Ramos (cell line): ENCODE measurements around the gene MTX1.
"Not testable (repeated sequence)": the region's sequence is repeated elsewhere in the genome, so short reads cannot be mapped to it uniquely, and the experiment has no call there.

ENCODE experiments used
- in situ Hi-C: fragments of 300-500 bp; cut with MboI; formaldehyde crosslinking; loops from one replicate; pipeline ENCODE4 v1.14.3; 2022; ENCODE audit warnings: low sequenced_read_pairs; ENCODE audit not compliant: unreplicated experiment

Gene MTX1

GRCh38 chr1:155205035-155205434, 3.5 kb upstream of the MTX1 start:
- in situ Hi-C loops, result loop anchor here (10.0 kb wide), 1 partner anchor 390 kb away; no protein-coding TSS in a partner anchor

- in situ Hi-C loops, result loop anchor here (10.0 kb wide), 1 partner anchor 389 kb away; no protein-coding TSS in a partner anchor
Observed at GRCh38 chr1:155205969-155206593, 2.4 kb upstream of the MTX1 start.

GRCh38 chr1:155206891-155207805, 1.3 kb upstream of the MTX1 start:
- in situ Hi-C loops, result loop anchor here (10.0 kb wide), 1 partner anchor 388 kb away; no protein-coding TSS in a partner anchor

GRCh38 chr1:155207806-155208540, 522 bp upstream of the MTX1 start, which contains the start of gene THBS3:
TSS of gene THBS3 (minus strand) at chr1:155207897. CDS start at chr1:155207876, 21 bp downstream.
- in situ Hi-C loops, result loop anchor here (10.0 kb wide), 1 partner anchor 387 kb away; no protein-coding TSS in a partner anchor

GRCh38 chr1:155209312-155209721, 822 bp downstream of the MTX1 start:
- in situ Hi-C loops, result loop anchor here (10.0 kb wide), 1 partner anchor 385 kb away; no protein-coding TSS in a partner anchor

GRCh38 chr1:155210314-155211104, 2.0 kb downstream of the MTX1 start:
- in situ Hi-C loops, result no loop called here

GRCh38 chr1:155211381-155212050, 3.0 kb downstream of the MTX1 start:
- in situ Hi-C loops, result not testable (repeated sequence)

GRCh38 chr1:155212051-155212440, 3.6 kb downstream of the MTX1 start:
- in situ Hi-C loops, result not testable (repeated sequence)

- in situ Hi-C loops, result not testable (repeated sequence)
Observed at GRCh38 chr1:155214702-155215101, 6.2 kb downstream of the MTX1 start.

- in situ Hi-C loops, result no loop called here
Observed at GRCh38 chr1:155218854-155219591, 10.5 kb downstream of the MTX1 start.

- in situ Hi-C loops, result no loop called here
Observed at GRCh38 chr1:155219592-155220031, 11.1 kb downstream of the MTX1 start.

GRCh38 chr1:155220211-155220965, 11.9 kb downstream of the MTX1 start:
- in situ Hi-C loops, result not testable (repeated sequence)

GRCh38 chr1:155223047-155223446, 14.6 kb downstream of the MTX1 start:
- in situ Hi-C loops, result no loop called here

- in situ Hi-C loops, result not testable (repeated sequence)
Observed at GRCh38 chr1:155225404-155225759, 16.9 kb downstream of the MTX1 start.

- in situ Hi-C loops, result no loop called here
Observed at GRCh38 chr1:155226188-155226909, 17.9 kb downstream of the MTX1 start.

GRCh38 chr1:155226910-155227260, 18.4 kb downstream of the MTX1 start:
- in situ Hi-C loops, result no loop called here
